Ishikawa (cell line): Measurements from ENCODE around the gene RYR2.

Experiments used
- CEBPB ChIP-seq: IDR thresholded peaks from 2 replicates; pipeline ENCODE4 v1.6.1; 2012
- CREB1 ChIP-seq: IDR thresholded peaks from 2 replicates; pipeline ENCODE4 v1.6.1; 2012; ENCODE audit warnings: low read depth
- EGR1 ChIP-seq: IDR thresholded peaks from 2 replicates; pipeline ENCODE4 v1.6.1; 2012
- EP300 ChIP-seq: IDR thresholded peaks from 2 replicates; pipeline ENCODE4 v1.6.1; 2012; ENCODE audit warnings: borderline replicate concordance
- FOXM1 ChIP-seq: IDR thresholded peaks from 2 replicates; pipeline ENCODE4 v1.6.1; 2012; ENCODE audit warnings: low read depth, borderline replicate concordance
- MAX ChIP-seq: IDR thresholded peaks from 2 replicates; pipeline ENCODE4 v1.6.1; 2012
- RAD21 ChIP-seq: IDR thresholded peaks from 2 replicates; pipeline ENCODE4 v1.6.1; 2012; ENCODE audit warnings: low read depth
- REST ChIP-seq: IDR thresholded peaks from 2 replicates; pipeline ENCODE4 v1.6.1; 2012; ENCODE audit warnings: low read depth, mild to moderate bottlenecking
- TAF1 ChIP-seq: IDR thresholded peaks from 2 replicates; pipeline ENCODE4 v1.6.1; 2012; ENCODE audit warnings: low read depth, mild to moderate bottlenecking
- TEAD4 ChIP-seq: IDR thresholded peaks from 2 replicates; pipeline ENCODE4 v1.6.1; 2012
- USF1 ChIP-seq: IDR thresholded peaks from 2 replicates; pipeline ENCODE4 v1.6.1; 2012
- YY1 ChIP-seq: IDR thresholded peaks from 2 replicates; pipeline ENCODE4 v1.6.1; 2012; ENCODE audit warnings: low read depth
- ZBTB7A ChIP-seq: IDR thresholded peaks from 2 replicates; pipeline ENCODE4 v1.6.1; 2012; ENCODE audit warnings: low read depth

GRCh38 chr1:237279629-237280028 lies 237.6 kb downstream of the RYR2 start:
- TF ChIP-seq CREB1 (no peak), YY1 (no peak), USF1 (no peak), REST (no peak), EP300 (no peak), TAF1 (no peak), TEAD4 (no peak), FOXM1 (no peak), EGR1 (no peak), RAD21 (no peak), MAX (no peak), ZBTB7A (no peak), CEBPB (no peak)
